ENCODE data around the gene EPHA4. TPM values are rescaled to one million over a fixed set of nuclear protein-coding genes. Genes with fewer than 3 reads are reported as not detected.

EPHA4 gene
- total RNA-seq, 2 experiments from 2014 or later, result 0.23 TPM; not detected in 1

DNA sequence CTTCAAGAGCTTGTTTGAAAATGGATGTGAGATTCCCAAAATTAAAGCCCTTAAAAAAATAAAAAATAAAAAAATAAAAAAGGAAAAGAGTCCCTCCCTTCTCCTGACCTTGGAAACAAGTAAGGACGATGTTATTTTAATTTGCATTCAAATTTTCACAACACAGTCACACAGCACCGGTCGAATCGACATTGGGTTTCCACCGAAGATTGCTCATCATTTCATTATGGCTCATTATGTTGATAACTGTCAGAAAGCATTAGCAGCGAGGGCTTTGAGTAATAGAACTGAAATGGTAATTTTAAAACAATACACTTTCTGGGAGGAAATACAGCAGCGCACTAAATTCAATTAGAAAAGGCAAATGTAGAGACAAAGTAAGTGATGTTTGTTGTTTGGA lies 78.7 kb downstream of the EPHA4 start:
- no peak for DNase-seq (ENCODE audit: low spot score)
- Histone ChIP-seq H2AFZ (ENCODE audit: low read length) (no peak overlapping the region), H3K9me3 (ENCODE audit: low read length) (no peaks in the 10 kb centered on the region), H3K27ac (ENCODE audit: low read depth, low read length, poor library complexity, severe bottlenecking) (no peak overlapping the region), H3K36me3 (ENCODE audit: insufficient read depth, low read length) (no peaks in the 10 kb centered on the region), H3K79me2 (ENCODE audit: insufficient read depth, low read depth, low read length) (no peaks in the 10 kb centered on the region), H3K4me3 (ENCODE audit: low read depth, low read length, poor library complexity, severe bottlenecking) (no peak overlapping the region), H4K20me1 (ENCODE audit: insufficient read depth, low read length) (no peaks in the 10 kb centered on the region), H3K4me2 (ENCODE audit: low read length) (no peak overlapping the region), H3K9me2 (ENCODE audit: insufficient read depth, low read length) (no peaks in the 10 kb centered on the region), H3K4me1 (ENCODE audit: insufficient read depth, low read length, poor library complexity, severe bottlenecking) (no peaks in the 10 kb centered on the region)
- ChIA-PET CTCF (ENCODE audit: unreplicated experiment) (no interaction called here), POLR2A (interaction anchor here (1.3 kb wide), 1 partner anchor 76 kb away, joined by 9 read pairs; no protein-coding TSS in a partner anchor)
- intact Hi-C loops (cut with micrococcal nuclease; ENCODE audit: unreplicated experiment), result no loop called here
- BruUV-seq (replicated peaks), result no TSS peak
- TF ChIP-seq, protein P1, sequence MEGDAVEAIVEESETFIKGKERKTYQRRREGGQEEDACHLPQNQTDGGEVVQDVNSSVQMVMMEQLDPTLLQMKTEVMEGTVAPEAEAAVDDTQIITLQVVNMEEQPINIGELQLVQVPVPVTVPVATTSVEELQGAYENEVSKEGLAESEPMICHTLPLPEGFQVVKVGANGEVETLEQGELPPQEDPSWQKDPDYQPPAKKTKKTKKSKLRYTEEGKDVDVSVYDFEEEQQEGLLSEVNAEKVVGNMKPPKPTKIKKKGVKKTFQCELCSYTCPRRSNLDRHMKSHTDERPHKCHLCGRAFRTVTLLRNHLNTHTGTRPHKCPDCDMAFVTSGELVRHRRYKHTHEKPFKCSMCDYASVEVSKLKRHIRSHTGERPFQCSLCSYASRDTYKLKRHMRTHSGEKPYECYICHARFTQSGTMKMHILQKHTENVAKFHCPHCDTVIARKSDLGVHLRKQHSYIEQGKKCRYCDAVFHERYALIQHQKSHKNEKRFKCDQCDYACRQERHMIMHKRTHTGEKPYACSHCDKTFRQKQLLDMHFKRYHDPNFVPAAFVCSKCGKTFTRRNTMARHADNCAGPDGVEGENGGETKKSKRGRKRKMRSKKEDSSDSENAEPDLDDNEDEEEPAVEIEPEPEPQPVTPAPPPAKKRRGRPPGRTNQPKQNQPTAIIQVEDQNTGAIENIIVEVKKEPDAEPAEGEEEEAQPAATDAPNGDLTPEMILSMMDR (conservative IDR thresholded peaks at IDR 0.05; ENCODE audit: low read length), result no peak
- no peak for TF ChIP-seq EZH2phosphoT487 (IDR thresholded peaks at IDR 0.05; ENCODE audit: borderline replicate concordance, low read depth, low read length)

DNA sequence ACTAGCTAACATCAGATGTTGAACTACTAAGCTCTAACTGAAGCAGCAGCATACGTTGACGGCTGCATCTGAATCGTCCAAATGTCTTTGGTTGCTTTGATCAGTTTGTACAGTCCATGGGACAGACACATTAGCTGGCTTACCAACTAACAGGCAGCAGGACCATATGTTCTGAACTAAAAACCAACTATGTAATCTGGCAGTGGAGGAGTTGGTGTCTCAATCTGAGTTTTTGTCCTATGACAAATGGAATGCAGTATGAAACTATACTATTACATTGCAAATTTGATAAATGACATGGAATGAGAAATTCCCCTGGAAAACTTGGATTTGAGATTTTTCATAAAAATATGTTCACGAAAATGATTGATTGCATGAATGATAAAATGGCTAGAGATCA lies 79.5 kb downstream of the EPHA4 start:
- BruUV-seq (replicated peaks), result no TSS peak
- Histone ChIP-seq H3K4me3 (ENCODE audit: low read depth, low read length, poor library complexity, severe bottlenecking) (no peak overlapping the region), H3K4me2 (ENCODE audit: low read length) (no peak overlapping the region), H3K79me2 (ENCODE audit: insufficient read depth, low read depth, low read length) (no peaks in the 10 kb centered on the region), H3K9me2 (ENCODE audit: insufficient read depth, low read length) (no peaks in the 10 kb centered on the region), H2AFZ (ENCODE audit: low read length) (no peak overlapping the region), H3K36me3 (ENCODE audit: insufficient read depth, low read length) (no peaks in the 10 kb centered on the region), H3K4me1 (ENCODE audit: insufficient read depth, low read length, poor library complexity, severe bottlenecking) (no peaks in the 10 kb centered on the region), H3K27ac (ENCODE audit: low read depth, low read length, poor library complexity, severe bottlenecking) (no peak overlapping the region), H3K9me3 (ENCODE audit: low read length) (no peaks in the 10 kb centered on the region), H4K20me1 (ENCODE audit: insufficient read depth, low read length) (no peaks in the 10 kb centered on the region)
- DNase-seq (ENCODE audit: low spot score), result no peak
- ChIA-PET CTCF (ENCODE audit: unreplicated experiment) (no interaction called here), POLR2A (interaction anchor here (1.3 kb wide), 1 partner anchor 76 kb away, joined by 9 read pairs; no protein-coding TSS in a partner anchor)
- intact Hi-C loops (cut with micrococcal nuclease; ENCODE audit: unreplicated experiment), result no loop called here
- TF ChIP-seq EZH2phosphoT487 (IDR thresholded peaks at IDR 0.05; ENCODE audit: borderline replicate concordance, low read depth, low read length), result no peak
- TF ChIP-seq, protein P1 (conservative IDR thresholded peaks at IDR 0.05; ENCODE audit: low read length), result no peak

DNA sequence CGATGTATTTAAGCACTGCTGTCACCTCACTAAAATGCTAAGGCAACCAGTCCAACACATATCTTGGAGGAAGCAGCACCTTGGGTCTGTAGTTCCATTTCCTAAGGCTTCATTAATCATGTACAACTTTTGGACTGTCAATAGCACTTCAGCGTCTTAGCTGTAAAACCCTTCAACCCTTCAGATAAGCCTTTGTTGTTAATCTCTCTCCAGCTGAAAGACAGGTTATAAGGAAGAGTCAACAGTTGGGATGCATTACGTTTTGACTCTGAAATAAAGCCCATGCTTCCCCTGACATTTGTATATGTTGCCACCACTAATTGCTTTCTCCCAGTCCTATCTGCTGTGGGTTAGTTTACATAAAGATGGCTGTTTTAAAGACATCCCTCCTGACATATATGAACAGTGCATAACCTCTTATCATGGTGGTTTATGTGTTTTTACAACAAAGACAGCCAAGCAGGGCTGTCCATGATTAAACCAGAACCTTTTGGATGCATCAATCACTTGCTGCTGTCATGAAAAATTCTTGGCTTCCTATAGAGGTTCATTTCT lies 81.5 kb downstream of the EPHA4 start:
- Histone ChIP-seq H3K9me2 (ENCODE audit: insufficient read depth, low read length) (no peaks in the 10 kb centered on the region), H3K4me2 (ENCODE audit: low read length) (no peak overlapping the region), H3K4me1 (ENCODE audit: insufficient read depth, low read length, poor library complexity, severe bottlenecking) (no peaks in the 10 kb centered on the region), H2AFZ (ENCODE audit: low read length) (no peak overlapping the region), H3K79me2 (ENCODE audit: insufficient read depth, low read depth, low read length) (no peaks in the 10 kb centered on the region), H4K20me1 (ENCODE audit: insufficient read depth, low read length) (no peaks in the 10 kb centered on the region), H3K9me3 (ENCODE audit: low read length) (no peaks in the 10 kb centered on the region), H3K27ac (ENCODE audit: low read depth, low read length, poor library complexity, severe bottlenecking) (no peak overlapping the region), H3K36me3 (ENCODE audit: insufficient read depth, low read length) (no peaks in the 10 kb centered on the region), H3K4me3 (ENCODE audit: low read depth, low read length, poor library complexity, severe bottlenecking) (no peak overlapping the region)
- intact Hi-C loops (cut with micrococcal nuclease; ENCODE audit: unreplicated experiment), result no loop called here
- ChIA-PET POLR2A (interaction anchor here (0.6 to 0.7 kb wide), 2 partner anchors 11 to 44 kb away, joined by 3 to 4 read pairs; no protein-coding TSS in a partner anchor), CTCF (ENCODE audit: unreplicated experiment) (no interaction called here)
- no TSS peak for BruUV-seq (replicated peaks)
- no peak for TF ChIP-seq EZH2phosphoT487 (IDR thresholded peaks at IDR 0.05; ENCODE audit: borderline replicate concordance, low read depth, low read length)
- TF ChIP-seq, protein P1 (conservative IDR thresholded peaks at IDR 0.05; ENCODE audit: low read length), result no peak
- no peak for DNase-seq (ENCODE audit: low spot score)
